GM21786 (cell line): ENCODE data around the gene FCSK.

Experiments used
- ATAC-seq: cut with Tn5 transposase; IDR thresholded peaks from one replicate; pipeline ENCODE4 v1.9.1; 2021; ENCODE audit not compliant: unreplicated experiment

Gene FCSK

GRCh38 chr16:70476272-70477020, 22.1 kb downstream of the FCSK start:
- peak; percentile 93 for ATAC-seq

- ATAC-seq: no peak
These were observed 23.8 kb downstream of the FCSK start for GRCh38 chr16:70478169-70478568.

DNA sequence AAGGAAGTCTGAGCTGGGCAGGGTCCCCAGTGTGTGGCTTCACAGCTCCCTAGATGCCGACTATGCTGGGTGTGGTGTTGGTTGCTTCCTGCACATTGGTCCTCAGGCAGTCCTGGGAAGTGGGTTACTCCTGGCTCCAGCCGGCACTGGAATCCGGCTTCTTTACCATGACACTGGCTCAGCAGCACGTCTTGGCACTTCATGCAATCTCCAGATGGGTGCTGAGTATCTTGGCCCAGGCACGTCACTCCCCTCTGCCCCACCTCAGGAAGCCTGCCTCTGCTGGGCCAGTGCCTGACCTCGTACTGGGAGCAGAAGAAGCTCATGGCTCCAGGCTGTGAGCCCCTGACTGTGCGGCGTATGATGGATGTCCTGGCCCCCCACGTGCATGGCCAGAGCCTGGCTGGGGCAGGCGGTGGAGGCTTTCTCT, 24.5 kb downstream of the FCSK start:
- ATAC-seq: no peak

GRCh38 chr16:70480127-70481105, 26.0 kb downstream of the FCSK start:
- no peak for ATAC-seq

GRCh38 chr16:70481929-70482536, 27.6 kb downstream of the FCSK start:
- no peak for ATAC-seq

DNA sequence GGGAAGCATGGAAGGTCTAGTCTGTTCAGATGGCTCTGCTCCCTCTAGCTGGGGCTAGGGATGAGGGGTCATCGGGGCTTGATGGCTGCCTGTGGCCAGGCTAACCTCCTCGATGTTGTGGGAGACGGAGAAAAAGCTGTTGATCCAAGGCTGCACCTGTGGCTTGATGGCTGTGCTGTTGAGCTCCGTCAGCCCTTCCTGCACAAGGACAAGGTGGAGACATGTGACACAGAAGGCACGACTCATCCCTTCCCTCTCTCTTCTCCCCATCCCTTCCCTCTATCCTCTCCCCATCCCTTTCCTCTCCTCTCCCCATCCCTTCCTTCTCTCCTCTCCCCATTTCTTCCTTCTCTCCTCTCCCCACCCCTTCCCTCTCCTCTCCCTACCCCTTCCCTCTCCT, 28.2 kb downstream of the FCSK start:
- no peak for ATAC-seq

GRCh38 chr16:70483426-70483825, 29.0 kb downstream of the FCSK start:
- peak; percentile 84 for ATAC-seq

DNA sequence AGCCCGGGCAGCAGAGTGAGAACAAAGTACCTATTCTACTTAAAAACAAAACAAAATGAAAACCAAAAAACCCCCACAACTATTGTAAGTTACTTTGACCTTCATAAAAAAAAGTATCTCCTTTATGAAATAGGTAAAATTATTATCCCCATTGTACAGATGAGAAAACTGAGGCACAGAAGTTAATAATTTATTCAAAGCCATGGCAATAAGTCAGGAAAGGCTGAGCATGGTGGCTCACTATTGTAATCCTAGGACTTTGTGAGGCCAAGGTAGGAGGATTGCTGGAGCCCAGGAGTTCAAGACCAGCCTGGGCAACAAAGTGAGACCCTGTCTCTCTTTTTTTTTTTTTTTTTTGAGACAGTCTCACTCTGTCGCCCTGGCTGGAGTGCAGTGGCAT, 30.5 kb downstream of the FCSK start:
- no peak for ATAC-seq

GRCh38 chr16:70490261-70490660, 35.9 kb downstream of the FCSK start:
- ATAC-seq: no peak

DNA sequence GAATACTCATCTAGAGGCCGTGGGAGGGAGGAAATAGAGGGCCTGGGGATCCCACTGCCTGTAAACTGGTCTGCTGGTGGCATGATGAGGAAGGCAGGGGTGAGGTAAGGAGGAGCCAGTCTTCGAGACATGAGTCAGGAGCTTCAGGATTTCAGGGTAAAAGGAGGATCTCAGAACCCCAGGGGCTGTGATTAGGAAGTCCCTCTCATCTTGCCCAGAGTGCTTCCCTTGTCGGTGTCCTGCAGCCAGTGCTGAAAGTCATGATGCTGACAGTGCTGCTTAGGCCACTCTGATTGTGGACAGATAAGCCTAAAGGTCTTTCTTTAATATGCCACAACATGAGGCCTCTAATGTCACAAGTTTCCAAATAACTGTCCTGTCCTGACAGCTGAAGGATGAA, 39.4 kb downstream of the FCSK start:
- ATAC-seq: no peak

- ATAC-seq: no peak
These were observed 39.9 kb downstream of the FCSK start for GRCh38 chr16:70494202-70494770.

GRCh38 chr16:70494777-70495176, 40.4 kb downstream of the FCSK start:
- ATAC-seq: no peak

- no peak for ATAC-seq
These were observed 41.2 kb downstream of the FCSK start for GRCh38 chr16:70495425-70496182.

DNA sequence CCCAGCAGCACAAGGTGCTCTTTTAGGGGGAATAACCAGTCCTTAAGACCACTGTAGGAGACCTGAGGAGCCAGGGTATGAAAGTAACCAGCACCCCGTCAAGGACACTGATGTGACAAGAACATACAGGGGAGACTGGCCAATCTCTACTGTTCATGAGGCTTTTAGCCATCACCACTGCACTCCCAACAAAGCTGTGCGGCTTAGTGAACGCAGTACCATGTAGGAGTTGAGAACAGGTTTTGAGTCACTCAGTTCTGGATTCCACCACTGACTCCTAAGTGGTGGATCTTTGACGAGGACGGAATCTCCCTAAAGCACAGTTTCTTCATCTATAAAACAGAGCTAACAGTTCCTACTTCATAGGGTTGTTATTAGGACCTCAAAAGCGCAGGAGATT, 42.1 kb downstream of the FCSK start:
- no peak for ATAC-seq

GRCh38 chr16:70508752-70509151, 54.4 kb downstream of the FCSK start:
- ATAC-seq: no peak

DNA sequence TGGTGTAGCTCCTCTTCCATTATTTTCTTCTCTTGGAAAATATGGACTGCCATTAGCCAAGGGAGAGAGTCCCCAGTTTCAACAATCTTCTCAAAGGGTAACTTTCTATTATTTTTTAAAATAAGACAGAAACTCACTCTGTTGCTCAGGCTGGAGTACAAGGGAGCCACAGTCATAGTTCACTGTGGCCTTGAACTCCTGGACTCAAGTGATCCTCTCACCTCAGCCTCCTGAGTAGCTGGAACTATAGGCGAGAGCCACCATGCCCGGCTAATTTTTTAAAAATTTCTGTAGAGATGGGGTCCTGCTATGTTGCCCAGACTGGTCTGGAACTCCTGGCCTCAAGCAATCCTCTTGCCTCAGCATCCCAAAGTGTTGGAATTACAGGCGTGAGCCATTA, 55.8 kb downstream of the FCSK start:
- ATAC-seq: no peak

DNA sequence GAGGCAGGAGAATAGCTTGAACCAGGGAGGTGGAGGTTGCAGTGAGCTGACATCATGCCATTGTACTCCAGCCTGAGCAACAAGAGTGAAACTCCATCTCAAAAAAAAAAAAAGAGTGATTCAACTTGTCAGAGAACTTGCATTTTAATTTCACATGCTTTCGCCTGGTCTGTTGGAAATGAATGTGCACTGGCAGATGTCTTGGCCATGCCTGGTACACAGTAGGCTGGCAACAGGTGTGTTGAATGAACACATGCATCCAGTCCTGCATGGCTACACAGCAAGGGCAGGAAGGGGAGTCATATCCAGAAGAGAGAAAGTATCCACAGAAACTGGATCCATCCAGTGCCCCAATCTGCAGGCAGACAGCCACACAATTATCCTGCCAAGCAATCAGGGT, 57.4 kb downstream of the FCSK start:
- ATAC-seq: no peak

GRCh38 chr16:70512456-70512855, 58.1 kb downstream of the FCSK start:
- ATAC-seq: no peak

GRCh38 chr16:70520612-70521297, 66.4 kb downstream of the FCSK start:
- no peak for ATAC-seq
